NT2/D1 (cell line): Measurements from ENCODE around the gene LRRC59.

ENCODE experiments used
- YY1 ChIP-seq: IDR thresholded peaks from 2 replicates; pipeline ENCODE4 v1.6.1; 2011; ENCODE audit not compliant: insufficient read length, insufficient read depth
- ZNF274 ChIP-seq: IDR thresholded peaks from 2 replicates; pipeline ENCODE4 v1.6.1; 2011; ENCODE audit warnings: mild to moderate bottlenecking, low read depth, low read length

DNA sequence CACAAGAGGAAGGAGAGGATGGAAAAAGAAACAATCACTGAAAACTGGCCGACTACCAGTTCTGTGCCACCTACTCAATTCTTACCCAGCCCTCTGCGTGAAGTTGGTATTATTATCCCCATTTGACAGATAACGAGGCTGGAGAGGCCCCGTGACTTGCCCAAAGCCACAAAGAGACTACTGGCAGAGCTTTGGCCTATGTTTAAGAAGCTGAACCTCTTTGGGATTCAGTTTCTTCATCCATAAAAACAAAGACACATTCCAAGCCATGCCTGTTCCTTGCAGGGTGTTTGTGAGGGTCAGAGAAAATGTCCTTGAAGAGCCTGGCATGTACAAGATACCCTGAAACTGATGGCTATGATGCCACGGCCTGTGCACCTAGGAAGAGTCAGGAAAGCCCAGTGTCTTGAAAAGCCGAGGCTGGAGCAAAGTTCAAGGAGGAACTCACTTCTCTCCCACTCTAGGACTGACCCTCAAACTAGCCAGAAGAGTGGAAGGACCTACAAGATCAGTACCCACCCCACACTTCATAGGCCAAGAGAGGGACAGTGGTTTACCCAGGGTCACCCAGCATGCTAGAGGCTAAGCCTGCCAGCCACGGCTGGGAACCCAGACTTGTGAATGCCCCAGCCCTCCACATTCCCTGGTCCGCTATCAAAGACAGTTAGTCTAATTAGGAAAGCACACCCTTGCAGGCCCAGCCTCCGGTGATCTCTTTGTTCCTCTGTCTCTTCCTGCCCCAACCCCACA, 27.1 kb upstream of the LRRC59 start:
- TF ChIP-seq ZNF274 (no peak), YY1 (no peak)
